ENCODE measurements around the gene MYBPC2.

MYBPC2 gene

DNA sequence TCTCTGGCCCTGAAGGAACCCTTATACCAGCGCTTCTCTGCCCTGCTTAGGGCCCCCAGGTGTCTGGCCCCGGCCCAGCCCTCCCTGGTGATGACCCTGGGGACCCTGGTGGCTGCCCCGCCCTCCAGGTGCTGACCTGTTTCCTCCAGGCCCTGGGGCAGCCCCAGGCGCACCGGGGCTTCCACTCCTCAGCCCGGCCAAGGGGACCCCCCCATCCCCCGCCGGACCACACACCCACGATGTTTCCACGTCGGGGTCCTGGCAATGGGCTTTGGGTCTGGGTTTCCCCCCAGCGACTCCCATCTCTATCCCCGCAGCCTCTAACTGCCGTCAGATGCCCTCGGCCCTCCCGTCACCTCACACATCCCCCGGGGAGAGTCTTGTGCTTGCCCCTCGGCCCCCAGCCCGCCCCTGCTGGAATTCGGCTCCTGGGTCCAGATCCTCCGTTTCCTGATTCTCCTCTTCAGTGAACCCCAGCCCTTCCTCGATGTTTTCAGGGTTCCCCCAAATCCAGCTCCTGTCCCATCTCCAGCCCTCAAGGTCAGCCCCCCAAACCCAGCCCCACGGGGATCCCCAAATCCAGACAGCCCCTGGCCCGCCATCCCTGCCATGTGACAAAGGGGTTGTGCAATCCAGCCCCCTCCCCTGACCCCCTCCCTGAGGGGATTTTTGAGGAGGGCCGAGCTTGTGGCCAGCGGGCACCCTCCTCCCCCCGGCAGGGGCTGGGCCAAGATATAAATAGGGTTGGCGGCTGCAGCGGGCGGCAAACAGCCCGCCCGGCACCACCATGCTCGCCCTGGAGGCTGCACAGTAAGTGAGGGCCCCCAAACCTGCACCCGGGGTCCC is 14.3 kb upstream of the MYBPC2 start, which contains the start of gene SPIB:
Gene SPIB, plus strand, starts transcription at position 763 of the 846 bp plus-strand sequence. Its CDS starts 25 bp downstream, at position 788.
- Mint-ChIP-seq H3K9me3 (no peaks in the 10 kb centered on the region), H3K27me3 (peaks cover 19% of the 10 kb centered on the region), H3K4me1 (peaks cover 14% of the 10 kb centered on the region), H3K36me3 (peaks cover 1% of the 10 kb centered on the region), H3K27ac (peak within 1 kb of the TSS; percentile 73), H3K4me3 (no peak within 1 kb of the TSS)

DNA sequence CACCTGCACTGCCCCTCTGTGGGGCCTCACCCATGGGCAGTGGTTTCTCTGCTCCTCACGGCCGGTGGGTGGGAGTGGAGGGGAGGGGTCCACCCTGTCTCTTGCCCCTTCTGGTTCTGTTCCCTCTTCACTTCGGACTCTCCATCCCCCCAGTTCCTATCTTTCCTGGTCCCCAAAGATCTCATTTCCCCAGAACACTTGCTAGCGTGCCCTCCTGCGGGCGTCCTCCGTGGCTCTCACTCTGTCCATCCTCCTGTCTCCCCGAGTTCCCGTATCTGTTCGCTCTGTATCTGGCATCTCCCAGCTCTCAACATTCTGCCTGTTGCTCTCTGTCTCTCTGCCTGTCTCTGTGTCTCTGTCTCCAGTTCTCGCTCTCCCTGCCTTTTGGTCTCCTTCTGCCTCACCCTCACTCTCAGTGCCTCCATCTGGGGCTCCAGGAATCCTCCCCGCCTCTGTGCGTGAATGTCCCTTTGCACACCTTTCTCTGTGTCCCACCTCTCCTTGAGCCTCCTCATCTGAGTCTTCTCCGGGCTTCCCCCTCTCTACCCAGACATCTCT is 13.6 kb upstream of the MYBPC2 start:
- peak overlapping the region; percentile 73 for H3K27ac Mint-ChIP-seq
- H3K4me3 Mint-ChIP-seq = no peak overlapping the region
- H3K4me1 Mint-ChIP-seq = peaks cover 14% of the 10 kb centered on the region

DNA sequence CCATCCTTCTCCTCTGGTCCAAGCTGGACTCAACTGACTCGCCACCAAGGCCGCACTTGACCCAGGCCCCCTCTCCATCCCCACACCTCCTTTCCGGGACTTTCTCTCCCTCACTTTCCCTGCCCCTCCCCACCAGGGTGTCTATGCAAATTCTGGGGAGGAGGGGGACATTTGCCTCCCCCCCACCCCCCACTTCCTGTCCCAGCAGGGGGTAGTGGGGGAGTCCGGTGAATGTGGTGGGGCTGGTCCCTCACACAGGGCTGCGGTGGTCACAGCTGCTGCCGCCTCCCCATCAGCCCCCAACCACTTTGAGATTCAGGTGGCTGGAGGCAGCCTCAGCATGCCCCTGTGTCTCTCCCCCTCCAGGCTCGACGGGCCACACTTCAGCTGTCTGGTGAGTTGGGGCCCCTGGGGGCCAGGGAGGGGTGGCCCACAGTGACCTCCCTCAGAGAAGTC is 13.1 kb upstream of the MYBPC2 start:
- Mint-ChIP-seq H3K27ac (no peak overlapping the region), H3K27me3 (peaks cover 19% of the 10 kb centered on the region), H3K4me3 (no peak overlapping the region), H3K9me3 (no peaks in the 10 kb centered on the region), H3K36me3 (peaks cover 1% of the 10 kb centered on the region), H3K4me1 (peaks cover 13% of the 10 kb centered on the region)

More for the DNA sequence above, 13.6 kb upstream of the MYBPC2 start:
- no peaks in the 10 kb centered on the region for H3K9me3 Mint-ChIP-seq
- peaks cover 19% of the 10 kb centered on the region for H3K27me3 Mint-ChIP-seq
- peaks cover 1% of the 10 kb centered on the region for H3K36me3 Mint-ChIP-seq

- H3K9me3 Mint-ChIP-seq = no peaks in the 10 kb centered on the region
- peaks cover 19% of the 10 kb centered on the region for H3K27me3 Mint-ChIP-seq
- H3K36me3 Mint-ChIP-seq = peaks cover 1% of the 10 kb centered on the region
- peaks cover 12% of the 10 kb centered on the region for H3K4me1 Mint-ChIP-seq
- no peak overlapping the region for H3K4me3 Mint-ChIP-seq
- peak overlapping the region; percentile 20 for H3K27ac Mint-ChIP-seq
Measured at GRCh38 chr19:50420127-50420526, 12.6 kb upstream of the MYBPC2 start.

DNA sequence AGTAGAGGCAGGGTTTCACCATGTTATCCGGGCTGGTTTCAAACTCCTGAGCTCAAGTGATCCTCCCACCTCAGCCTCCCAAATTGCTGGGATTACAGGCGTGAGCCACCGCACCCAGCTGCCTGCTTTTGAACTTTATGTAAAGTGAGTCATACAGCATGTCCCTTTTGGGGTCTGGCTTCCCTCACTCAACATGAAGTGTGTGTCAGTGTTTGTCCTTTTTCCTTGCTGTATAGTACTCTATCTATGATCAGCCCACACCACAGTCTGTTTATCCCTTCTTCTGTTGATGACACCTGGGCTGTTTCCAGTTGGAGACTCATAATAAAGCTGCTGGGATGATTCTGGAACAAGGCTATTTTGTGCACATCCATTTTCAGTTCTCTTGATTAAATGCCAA is 11.9 kb upstream of the MYBPC2 start:
- H3K36me3 Mint-ChIP-seq = peaks cover 1% of the 10 kb centered on the region
- H3K27me3 Mint-ChIP-seq = peaks cover 19% of the 10 kb centered on the region
- H3K4me3 Mint-ChIP-seq = no peak overlapping the region
- no peaks in the 10 kb centered on the region for H3K9me3 Mint-ChIP-seq
- peaks cover 12% of the 10 kb centered on the region for H3K4me1 Mint-ChIP-seq
- no peak overlapping the region for H3K27ac Mint-ChIP-seq

DNA sequence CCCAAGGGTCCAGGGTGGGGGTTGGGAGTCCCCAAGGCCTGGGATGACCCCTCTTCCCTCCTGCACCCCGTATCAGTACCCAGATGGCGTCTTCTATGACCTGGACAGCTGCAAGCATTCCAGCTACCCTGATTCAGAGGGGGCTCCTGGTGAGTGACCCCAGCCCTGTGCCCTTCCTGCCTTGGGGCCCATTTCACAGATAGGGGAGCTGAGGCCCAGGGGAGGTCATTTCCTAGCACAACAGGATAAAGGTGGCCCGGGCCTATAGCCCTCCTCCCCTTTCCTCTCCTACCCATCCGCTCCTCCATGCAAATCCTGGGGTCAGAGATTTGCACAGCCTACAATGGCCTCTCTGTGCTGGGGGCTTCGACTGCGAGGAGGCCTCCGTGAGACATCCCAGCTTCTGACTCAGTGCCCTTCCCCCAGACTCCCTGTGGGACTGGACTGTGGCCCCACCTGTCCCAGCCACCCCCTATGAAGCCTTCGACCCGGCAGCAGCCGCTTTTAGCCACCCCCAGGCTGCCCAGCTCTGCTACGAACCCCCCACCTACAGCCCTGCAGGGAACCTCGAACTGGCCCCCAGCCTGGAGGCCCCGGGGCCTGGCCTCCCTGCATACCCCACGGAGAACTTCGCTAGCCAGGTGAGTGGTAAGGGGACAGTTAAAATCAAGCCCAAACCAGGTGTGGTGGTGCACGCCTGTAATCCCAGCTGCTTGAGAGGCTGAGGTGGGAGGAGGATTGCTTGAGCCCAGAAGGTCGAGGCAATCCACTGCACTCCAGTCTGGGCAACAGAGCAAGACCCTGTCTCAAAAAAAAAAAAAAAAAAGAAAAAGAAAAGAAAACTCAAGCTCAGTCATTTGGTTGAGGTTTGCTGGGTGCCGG is 10.1 kb upstream of the MYBPC2 start:
- Mint-ChIP-seq H3K27me3 (peaks cover 19% of the 10 kb centered on the region), H3K4me3 (no peak overlapping the region), H3K27ac (no peak overlapping the region), H3K9me3 (no peaks in the 10 kb centered on the region), H3K36me3 (peaks cover 1% of the 10 kb centered on the region), H3K4me1 (peaks cover 12% of the 10 kb centered on the region)

- Mint-ChIP-seq H3K9me3 (no peaks in the 10 kb centered on the region), H3K4me3 (no peak overlapping the region), H3K27me3 (peaks cover 19% of the 10 kb centered on the region), H3K4me1 (peaks cover 12% of the 10 kb centered on the region), H3K27ac (no peak overlapping the region), H3K36me3 (peaks cover 1% of the 10 kb centered on the region)
Measured at GRCh38 chr19:50423279-50424113, 9.2 kb upstream of the MYBPC2 start.

DNA sequence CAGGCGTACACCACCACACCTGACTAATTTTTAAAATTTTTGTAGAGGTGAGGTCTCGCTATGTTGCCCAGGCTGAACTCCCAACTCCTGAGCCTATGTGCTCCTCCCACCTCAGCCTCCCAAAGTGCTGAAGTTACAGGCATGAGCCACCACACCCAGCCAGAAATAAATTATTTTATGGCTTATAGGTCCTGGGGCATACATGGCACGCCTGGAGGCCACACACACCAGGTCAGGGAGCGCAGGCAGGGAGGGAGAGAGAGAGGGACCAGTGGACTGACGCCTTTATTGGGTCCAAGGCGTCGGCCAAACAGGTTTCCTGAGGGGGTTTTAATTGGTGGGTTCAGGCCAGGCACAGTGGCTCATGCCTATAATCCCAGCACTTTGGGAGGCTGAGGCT is 7.1 kb upstream of the MYBPC2 start:
- H3K9me3 Mint-ChIP-seq = no peaks in the 10 kb centered on the region
- no peak overlapping the region for H3K4me3 Mint-ChIP-seq
- peaks cover 6% of the 10 kb centered on the region for H3K4me1 Mint-ChIP-seq
- peaks cover 8% of the 10 kb centered on the region for H3K27me3 Mint-ChIP-seq
- H3K36me3 Mint-ChIP-seq = no peaks in the 10 kb centered on the region
- H3K27ac Mint-ChIP-seq = no peak overlapping the region

DNA sequence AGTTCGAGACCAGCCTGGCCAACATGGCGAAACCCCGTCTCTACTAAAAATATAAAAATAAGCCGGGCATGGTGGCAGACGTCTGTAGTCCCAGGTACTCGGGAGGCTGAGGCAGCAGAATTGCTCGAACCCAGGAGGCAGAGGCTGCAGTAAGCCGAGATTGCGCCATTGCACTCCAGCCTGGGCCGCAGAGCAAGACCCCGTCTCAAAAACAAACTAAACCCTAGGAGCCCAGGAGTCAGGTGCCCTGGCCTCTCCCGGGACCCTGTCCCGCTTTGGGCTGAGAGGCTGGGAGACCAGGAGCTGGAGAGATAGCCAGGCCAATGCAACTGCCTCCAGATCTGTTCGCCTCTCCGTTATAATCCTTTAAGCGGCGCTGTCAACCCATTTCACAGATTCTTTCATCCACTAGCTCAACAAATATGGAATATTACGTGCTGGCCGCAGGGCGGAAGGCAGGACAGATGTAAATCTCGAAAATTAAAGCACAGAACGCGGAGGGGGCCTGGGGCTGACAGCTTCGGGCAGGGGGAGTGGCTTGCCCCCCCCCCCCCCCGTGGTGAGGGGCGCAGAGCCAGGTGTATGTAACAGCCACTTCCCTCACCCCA is 5.3 kb upstream of the MYBPC2 start:
- Mint-ChIP-seq H3K4me1 (peaks cover 17% of the 10 kb centered on the region), H3K27ac (no peak overlapping the region), H3K9me3 (no peaks in the 10 kb centered on the region), H3K36me3 (no peaks in the 10 kb centered on the region), H3K4me3 (peak overlapping the region; percentile 26), H3K27me3 (peaks cover 2% of the 10 kb centered on the region)

DNA sequence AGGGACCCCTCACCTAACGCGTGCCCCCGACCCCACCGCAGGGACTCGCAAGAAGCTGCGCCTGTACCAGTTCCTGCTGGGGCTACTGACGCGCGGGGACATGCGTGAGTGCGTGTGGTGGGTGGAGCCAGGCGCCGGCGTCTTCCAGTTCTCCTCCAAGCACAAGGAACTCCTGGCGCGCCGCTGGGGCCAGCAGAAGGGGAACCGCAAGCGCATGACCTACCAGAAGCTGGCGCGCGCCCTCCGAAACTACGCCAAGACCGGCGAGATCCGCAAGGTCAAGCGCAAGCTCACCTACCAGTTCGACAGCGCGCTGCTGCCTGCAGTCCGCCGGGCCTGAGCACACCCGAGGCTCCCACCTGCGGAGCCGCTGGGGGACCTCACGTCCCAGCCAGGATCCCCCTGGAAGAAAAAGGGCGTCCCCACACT is 4.7 kb upstream of the MYBPC2 start:
- peaks cover 17% of the 10 kb centered on the region for H3K4me1 Mint-ChIP-seq
- H3K36me3 Mint-ChIP-seq = no peaks in the 10 kb centered on the region
- H3K27me3 Mint-ChIP-seq = peaks cover 4% of the 10 kb centered on the region
- H3K9me3 Mint-ChIP-seq = no peaks in the 10 kb centered on the region
- no peak overlapping the region for H3K27ac Mint-ChIP-seq
- peak overlapping the region; percentile 59 for H3K4me3 Mint-ChIP-seq

DNA sequence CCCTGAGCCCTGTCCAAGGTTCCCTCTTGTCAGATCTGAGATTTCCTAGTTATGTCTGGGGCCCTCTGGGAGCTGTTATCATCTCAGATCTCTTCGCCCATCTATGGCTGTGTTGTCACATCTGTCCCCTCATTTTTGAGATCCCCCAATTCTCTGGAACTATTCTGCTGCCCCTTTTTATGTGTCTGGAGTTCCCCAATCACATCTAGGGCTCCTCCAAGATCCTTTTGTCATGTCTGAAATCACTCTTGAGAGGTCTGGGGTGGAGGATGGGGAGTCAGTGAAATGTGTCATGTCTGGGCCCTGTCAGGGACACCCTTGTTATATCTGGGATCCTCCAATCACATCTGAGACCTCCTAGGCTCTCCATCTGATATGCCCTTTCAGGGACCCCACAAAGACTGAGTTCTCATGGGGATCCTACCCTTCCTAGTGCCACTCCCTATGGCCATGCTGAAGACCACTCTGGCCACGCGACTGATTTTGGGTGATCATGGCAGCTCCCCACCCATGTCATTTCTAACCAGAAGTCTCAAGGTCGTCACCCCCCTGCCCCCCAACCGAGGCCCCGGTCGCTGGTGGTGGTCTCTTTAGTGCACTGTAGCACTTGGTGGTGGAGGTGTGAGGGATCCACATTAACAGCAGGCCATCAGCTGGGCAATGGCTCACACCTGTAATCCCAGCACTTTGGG is 3.8 kb upstream of the MYBPC2 start:
- Mint-ChIP-seq H3K36me3 (no peaks in the 10 kb centered on the region), H3K27me3 (peaks cover 4% of the 10 kb centered on the region), H3K4me1 (peaks cover 17% of the 10 kb centered on the region), H3K4me3 (peak overlapping the region; percentile 59), H3K27ac (no peak overlapping the region), H3K9me3 (no peaks in the 10 kb centered on the region)

DNA sequence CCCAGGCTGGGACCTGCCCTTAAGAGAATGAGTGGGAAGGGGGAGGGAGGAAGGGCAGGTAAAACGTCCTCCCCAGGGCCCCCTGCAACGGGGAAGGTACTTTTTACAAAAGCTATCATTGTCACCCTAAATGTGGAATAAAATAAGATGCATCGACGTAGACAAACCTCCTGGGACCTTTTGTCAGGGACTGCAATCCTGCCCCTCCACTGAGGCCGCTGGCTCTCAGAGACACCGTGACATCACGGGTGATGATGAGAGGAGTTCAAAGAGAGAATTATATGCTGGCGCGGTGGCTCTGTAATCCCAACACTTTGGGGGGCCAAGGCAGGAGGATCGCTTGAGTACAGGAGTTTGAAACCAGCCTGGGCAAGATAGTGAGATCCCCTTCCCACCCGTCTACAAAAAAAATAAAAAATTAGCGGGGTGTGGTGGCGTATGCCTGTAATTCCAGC is 1.8 kb upstream of the MYBPC2 start:
- H3K9me3 Mint-ChIP-seq = no peaks in the 10 kb centered on the region

GRCh38 chr19:50431343-50432220 is 1.1 kb upstream of the MYBPC2 start:
- Mint-ChIP-seq H3K4me1 (peaks cover 17% of the 10 kb centered on the region), H3K27me3 (peaks cover 4% of the 10 kb centered on the region), H3K27ac (peak overlapping the region; percentile 89), H3K36me3 (no peaks in the 10 kb centered on the region), H3K4me3 (peak overlapping the region; percentile 90), H3K9me3 (no peaks in the 10 kb centered on the region)

More for the DNA sequence above, 1.8 kb upstream of the MYBPC2 start:
- H3K27me3 Mint-ChIP-seq = peaks cover 4% of the 10 kb centered on the region
- no peaks in the 10 kb centered on the region for H3K36me3 Mint-ChIP-seq
- H3K27ac Mint-ChIP-seq = peak overlapping the region; percentile 46
- H3K4me3 Mint-ChIP-seq = peak overlapping the region; percentile 90
- peaks cover 17% of the 10 kb centered on the region for H3K4me1 Mint-ChIP-seq
